Activated CD4-positive, CD25-positive, alpha-beta regulatory T cell treated with anti-CD3 and anti-CD28 coated beads, Interleukin-2, amount 50 U/mL, for 72 hours (primary cell): ENCODE measurements around the gene POU6F1.
"Not testable (repeated sequence)": the region's sequence is repeated elsewhere in the genome, so short reads cannot be mapped to it uniquely, and the experiment has no call there.

Experiments
- DNase-seq: peaks from one replicate; pipeline ENCODE4 v3.0.0; 2021

The POU6F1 gene, protein sequence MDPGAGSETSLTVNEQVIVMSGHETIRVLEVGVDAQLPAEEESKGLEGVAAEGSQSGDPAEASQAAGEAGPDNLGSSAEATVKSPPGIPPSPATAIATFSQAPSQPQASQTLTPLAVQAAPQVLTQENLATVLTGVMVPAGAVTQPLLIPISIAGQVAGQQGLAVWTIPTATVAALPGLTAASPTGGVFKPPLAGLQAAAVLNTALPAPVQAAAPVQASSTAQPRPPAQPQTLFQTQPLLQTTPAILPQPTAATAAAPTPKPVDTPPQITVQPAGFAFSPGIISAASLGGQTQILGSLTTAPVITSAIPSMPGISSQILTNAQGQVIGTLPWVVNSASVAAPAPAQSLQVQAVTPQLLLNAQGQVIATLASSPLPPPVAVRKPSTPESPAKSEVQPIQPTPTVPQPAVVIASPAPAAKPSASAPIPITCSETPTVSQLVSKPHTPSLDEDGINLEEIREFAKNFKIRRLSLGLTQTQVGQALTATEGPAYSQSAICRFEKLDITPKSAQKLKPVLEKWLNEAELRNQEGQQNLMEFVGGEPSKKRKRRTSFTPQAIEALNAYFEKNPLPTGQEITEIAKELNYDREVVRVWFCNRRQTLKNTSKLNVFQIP

DNA sequence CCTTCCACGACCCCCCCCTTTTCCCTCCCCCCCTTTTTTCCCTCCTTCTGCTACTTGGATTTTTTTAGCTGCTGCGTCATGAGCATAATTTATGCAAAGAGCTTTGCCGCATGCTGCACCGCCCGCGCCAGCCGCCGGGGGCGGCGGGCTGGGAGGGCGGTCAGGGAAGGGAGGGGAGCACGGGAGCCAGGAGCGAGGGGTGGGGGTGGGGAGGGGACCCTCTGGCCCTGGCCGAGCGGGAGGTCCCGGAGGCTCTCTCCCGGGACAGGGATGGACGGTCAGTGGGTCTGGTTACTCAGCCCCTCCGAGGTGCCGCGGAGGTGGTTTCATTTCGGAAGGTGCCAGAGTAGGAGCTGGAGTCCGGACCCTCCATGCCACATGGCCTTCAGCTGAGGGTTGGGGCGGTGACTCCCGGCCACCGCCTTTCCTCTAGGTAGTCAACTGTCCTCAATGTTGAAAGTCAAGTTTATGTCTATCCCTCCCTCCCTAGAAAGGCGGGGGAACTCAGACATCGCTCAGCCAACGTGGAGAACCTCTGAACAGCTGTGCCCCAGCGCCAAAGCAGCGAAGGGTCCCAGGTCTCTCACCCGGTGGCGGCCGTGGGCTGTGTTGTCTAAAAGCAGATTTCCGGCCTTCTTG lies at the start of gene POU6F1:
Gene POU6F1 (minus strand): TSS at position 95 of the 639 bp plus-strand sequence. CDS start 11,226 bp downstream, outside the sequence.
- DNase-seq = peak; percentile 67

DNA sequence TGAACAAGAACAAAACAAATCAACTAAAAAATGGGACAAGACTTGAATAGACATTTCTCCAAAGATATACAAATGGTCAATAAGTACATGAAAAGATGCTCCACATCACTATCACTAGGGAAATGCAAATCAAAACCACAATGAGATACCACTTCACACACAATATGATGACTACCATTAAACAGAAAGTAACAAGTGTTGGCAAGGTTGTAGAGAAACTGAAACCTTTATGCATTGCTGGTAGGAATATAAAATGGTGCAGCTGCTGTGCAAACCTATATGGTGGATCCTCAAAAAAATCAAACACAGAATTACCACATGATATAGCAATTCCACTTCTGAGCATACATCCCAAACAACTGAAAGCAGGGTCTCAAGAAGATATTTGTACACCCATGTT lies 47.2 kb upstream of the POU6F1 start:
- no peak for DNase-seq

DNA sequence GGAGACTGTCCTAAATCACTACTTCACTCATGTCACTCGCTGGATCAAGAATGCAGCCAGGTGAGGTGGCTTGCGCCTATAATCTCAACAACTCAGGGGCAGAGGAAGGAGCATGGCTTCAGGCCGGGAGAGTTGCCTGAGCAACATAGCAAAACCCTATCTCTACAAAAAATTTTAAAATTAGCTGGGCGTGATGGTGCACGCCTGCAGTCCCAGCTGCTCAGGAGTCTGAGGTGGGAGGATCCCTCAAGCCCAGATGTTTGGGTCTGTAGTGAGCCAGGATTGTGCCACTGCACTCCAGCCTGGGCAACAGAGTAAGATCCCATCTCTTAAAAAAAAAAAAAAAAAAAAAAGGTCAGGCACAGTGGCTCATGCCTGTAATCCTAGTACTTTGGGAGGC lies 46.4 kb upstream of the POU6F1 start:
- DNase-seq = no peak

DNA sequence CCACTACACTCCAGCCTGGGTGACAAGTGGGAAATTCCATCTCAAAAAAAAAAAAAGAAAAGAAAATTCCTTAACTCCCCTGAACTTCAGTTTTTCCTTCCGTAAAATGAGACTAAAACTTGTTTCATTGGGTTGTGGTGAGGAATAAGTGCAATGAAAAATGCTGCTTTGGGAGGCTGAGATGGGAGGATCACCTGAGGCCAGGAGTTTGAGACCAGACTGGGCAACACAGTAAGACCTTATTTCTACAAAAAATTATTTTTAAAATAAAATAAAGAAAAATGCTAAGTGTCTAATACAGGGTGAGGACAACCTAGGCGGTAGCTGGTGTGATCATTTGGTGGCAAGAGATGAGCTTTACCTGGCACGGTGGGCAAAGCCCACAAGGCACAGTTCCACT lies 45.5 kb upstream of the POU6F1 start:
- no peak for DNase-seq

DNA sequence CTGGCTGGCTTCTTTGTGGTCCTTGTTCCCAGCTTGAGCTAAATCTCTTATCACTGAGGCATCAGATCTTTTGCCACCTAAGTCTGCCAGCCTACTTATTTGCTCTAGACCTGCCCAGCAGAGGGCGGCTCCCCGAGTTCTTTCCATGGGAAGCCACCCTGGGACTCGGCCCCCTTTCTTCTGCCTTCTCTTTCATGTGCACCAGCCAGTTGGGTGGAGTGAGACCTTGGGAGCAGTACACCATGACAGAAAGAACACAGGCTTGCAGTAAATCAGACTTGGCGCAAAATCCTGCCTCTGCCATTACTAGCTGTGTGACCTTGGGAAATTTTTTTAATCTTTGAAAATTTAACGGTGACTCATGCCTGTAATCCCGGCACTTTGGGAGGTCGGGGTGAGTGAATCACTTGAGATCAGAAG lies 44.9 kb upstream of the POU6F1 start:
- no peak for DNase-seq

DNA sequence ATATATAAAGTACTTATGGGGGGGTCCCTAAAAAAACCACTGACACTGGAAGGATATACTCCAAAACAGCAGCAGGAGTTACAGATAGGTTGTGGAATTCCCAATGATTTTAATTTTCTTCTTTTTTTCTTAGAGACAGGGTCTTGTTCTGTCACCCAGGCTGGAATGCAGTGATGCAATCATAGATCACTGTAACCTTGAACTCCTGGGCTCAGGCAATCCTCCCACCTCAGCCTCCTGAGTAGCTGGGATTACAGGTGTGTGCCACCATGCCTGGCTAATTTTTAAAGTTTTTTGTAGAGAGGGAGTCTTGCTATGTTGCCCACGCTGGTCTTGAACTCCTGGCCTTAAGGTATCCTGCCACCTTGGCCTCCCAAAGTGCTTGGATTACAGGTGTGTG lies 41.7 kb upstream of the POU6F1 start:
- not testable (repeated sequence) for DNase-seq

DNA sequence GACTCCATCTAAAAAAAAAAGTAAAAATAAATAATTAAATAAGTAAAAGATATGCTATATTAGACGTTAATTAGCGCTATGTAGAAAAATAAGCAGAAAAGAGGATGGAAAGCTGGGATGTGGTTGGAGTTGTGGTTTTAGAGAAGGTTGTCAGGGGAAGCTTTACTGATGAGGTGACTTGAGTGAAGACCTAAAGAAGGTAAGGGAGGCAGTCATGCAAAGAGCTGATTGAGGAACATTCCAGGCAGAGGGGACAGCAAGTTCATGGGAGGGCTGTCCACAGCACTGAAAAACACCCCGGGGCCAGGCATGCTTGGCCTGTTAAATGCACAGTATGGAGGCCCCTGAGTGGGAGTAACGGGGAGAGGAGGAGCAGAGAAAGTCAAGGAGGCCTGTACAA lies 36.7 kb upstream of the POU6F1 start:
- no peak for DNase-seq

DNA sequence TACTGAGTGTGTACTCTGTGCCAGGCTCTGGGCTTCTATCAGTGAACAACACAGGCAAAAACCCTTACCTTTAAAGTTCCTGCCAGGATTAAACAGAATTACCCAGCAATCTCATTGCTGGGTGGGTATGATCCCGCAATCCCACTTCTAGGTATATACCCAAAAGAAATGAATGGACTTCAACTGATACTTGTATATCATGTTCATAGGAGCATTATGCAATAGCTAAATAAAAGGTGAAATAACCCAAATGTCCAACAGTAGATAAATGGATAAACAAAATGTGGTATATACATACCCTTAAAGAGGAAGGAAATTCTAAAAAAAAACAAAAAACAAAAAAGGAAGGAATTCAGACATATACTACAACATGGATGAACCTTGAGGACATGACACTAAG lies 35.4 kb upstream of the POU6F1 start:
- no peak for DNase-seq

DNA sequence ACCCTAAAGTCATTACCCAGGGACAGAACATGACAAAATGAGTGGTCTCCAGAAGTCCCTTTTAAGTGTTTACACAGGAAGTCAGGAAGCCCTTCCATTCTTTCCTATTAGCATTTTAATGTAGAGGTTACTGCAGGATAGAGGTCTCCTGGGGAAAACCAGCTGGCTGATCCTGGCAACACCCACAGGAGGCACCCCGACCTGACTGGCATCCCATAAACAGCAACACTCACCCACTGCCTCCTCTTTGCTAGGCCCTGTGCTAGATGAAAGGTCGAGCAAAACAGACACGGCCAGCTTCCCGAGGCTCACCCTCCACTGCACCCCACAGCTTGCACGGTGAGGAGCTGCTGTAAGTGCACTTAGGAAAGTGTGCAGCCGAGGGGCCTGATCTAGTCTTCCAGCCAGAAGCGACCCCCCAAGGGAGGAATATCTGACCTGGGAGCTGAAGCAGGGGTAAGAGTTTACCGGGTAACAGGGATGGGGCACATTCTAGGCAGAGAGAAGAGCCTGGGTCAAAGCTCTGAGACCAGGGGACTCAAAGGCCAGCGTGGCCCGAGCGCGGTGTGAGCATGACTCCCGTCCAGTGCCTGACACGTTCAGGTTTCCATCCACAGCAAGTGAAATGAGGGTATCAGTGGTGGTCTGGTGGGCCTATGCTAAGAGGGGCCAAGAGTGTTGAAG lies 29.8 kb upstream of the POU6F1 start:
- DNase-seq = no peak

DNA sequence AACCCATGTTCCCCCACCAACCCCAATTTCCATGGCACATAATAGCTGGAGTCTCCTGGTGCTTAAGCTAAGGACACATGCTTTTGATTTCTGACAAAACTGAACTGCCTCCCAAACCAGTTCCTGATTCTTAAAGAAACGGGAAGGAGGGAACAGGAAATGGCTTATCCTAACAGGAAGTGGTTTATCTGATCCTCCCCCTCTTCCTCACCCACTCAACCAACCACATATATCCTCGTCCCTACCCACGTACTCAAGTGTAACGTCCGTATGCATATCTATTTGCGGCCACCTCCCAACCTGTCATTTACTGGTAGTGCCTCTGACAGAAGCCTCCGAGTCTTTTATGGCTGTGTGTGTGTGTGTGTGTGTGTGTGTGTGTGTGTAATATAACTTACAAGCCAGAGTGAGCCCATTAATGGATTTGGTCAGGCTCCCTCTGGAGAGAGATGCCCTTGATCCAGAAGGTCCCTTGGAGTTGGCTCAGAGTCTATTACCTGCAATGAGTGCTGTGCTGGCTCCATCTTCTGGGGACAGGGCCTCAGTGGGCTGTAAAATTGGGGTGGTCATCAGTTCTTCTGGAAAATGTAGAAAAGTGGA lies 28.5 kb upstream of the POU6F1 start:
- no peak for DNase-seq

DNA sequence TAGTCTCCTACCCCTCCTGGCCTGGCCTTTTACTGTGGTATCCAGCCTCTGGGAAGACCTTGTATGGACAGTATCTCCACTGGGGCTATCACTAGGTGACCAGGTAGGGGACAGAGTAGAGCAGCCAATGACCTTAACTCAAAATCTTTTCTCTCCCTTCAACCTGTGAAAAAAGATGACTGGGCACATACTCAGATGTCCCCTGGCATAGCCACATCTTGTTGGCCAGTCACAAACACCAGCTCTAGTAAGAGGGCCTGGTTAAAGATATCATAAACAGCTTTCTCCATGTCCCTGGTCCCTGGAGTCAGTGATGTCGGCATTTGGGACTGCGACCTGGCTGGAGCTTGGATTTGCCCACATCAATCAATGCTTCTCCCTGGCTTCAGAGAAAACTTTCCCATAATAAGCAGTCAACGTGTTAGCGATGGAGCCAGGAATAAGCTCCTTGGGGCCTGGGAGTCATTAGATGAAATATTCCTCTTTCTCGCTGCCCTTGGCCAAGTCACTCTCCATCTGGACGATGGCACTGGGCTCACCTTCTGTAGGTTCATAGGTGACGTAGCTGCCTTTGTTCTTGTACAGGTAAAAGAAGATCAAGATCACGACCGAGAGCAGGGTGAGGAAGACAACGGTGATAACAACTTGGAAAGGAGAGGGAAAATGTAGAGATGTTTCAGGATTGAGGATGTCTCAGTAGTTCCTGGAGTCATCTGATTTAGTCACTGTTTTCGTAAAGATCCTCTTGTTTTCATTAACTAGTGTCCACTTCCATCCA lies 27.8 kb upstream of the POU6F1 start:
- no peak for DNase-seq

DNA sequence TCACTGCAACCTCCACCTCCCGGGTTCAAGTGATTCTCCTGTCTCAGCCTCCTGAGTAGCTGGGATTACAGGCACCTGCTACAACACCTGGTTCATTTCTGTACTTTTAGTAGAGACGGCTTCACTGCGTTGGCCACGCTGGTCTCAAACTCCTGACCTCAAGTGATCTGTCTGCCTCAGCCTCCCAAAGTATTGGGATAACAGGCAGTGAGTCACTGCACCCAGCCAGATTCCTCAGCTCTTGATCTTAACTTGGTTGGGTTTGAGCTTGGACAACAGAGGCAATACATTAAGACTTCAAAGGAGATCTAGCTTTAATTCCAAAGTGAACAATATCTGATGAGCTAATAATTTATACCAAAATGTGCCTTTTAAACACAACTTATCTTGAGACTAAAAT lies 26.4 kb upstream of the POU6F1 start:
- no peak for DNase-seq

DNA sequence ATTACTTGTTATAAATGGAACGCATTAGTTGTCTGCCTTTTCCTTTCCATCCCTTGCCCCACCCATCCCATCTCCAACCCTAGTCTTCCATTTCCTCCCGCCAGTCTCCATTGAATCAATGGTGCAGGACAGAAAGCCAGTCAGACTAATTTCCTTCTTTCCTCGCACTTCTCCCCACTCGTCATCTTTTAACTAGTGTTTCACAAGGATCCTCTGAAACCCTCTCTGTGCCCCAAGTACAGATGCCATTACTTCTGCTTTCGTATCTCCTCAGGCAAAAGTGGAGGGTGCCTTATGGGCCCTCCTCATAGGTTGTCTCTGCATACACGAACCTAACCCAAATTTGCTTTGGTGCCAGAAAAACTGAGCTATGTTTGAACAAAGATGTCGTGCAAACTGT lies 25.0 kb upstream of the POU6F1 start:
- DNase-seq = no peak

DNA sequence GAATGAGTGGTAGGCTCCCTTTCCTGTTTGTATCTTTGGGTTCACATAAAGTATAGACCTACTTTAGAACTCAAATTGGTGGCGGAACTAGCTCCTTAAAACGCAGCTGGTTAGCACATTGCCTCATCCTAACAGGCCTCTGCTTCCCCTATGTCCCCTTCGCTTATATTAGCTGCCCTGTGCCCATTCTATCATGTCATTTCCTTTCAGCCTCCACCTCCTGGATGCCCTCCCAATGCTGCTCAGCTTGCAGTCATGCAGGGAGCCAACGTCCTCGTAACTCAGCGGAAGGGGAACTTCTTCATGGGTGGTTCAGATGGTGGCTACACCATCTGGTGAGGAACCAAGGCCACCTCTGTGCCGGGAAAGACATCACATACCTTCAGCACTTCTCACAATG lies 24.3 kb upstream of the POU6F1 start:
- DNase-seq = no peak

DNA sequence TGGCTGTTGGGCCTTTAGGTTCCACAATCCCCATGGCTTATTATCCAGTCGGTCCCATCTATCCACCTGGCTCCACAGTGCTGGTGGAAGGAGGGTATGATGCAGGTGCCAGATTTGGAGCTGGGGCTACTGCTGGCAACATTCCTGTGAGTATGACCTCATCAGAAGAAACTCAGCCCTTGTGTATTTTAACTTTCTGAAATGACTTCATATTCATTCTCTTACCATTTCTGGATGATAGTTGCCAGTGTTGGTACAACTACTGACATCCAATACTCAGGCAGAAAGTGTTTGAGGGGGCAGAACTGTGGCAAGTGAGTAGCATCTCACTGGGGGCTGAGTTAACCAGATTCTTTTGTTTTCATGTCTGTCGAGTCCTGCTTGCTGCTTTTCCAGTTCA lies 23.1 kb upstream of the POU6F1 start:
- no peak for DNase-seq

DNA sequence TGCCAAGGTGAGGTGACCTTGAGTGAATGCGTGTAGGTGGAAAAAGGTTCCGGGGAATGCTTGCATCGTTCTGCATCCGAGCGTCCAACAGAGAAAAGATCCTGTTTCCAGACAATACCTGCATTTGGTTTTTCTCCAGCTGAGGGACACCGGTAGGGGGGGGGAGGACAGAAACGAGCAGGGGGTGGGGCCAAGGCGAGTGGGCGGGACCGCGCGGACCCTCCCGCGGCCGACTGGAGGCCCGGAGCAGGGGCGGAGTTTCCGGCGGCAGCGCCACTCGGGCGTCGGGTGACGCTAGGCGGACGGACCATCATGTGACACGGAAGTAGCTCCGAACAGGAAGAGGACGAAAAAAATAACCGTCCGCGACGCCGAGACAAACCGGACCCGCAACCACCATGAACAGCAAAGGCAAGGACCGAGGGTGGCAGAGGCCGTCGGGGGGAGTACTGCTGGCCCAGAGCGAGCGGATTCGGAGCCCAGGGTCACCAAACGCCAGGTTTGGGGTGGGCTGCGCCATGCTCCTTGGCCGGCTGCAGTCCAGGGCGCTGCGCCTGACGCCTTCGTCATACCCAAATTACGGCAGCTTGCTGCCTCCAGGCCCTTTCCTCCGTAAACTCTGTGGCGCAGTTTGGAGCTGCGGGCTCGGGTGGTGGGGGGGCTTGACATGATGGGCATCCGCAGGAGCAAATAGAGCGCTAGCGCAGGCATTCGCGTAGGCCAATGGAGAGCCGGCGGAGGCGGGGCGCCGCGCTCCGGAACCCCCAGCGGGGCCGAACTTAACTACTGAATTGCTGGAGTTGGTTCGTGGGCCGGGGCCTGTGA lies 20.9 kb upstream of the POU6F1 start, which contains the start of gene DAZAP2:
Gene DAZAP2 (plus strand): TSS at position 317 of the 825 bp plus-strand sequence. CDS start 82 bp downstream, at position 399.
- DNase-seq = peak; percentile 93

DNA sequence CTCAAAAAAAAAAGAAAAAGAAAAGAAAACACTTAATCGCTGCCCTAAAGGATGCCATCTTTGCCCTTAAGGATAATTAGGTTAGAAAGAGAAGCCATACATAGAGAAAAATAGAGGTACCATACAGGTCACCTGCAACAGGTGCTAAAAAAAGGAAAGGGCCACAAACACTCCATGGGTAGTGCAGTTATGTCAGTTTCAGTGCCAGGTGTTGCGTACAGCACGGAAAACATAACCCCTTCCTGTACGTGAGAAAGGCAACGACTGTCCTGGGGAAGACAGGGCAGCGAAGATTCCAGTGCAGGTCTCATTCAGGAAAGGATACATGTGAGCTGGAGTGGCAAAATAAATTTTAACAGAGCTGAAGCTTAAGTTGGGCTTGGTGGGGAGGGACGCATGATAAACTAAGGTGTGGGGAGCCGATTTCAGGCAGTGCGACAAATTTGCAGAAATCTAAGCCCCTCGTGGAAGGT lies 20.2 kb upstream of the POU6F1 start:
- no peak for DNase-seq

DNA sequence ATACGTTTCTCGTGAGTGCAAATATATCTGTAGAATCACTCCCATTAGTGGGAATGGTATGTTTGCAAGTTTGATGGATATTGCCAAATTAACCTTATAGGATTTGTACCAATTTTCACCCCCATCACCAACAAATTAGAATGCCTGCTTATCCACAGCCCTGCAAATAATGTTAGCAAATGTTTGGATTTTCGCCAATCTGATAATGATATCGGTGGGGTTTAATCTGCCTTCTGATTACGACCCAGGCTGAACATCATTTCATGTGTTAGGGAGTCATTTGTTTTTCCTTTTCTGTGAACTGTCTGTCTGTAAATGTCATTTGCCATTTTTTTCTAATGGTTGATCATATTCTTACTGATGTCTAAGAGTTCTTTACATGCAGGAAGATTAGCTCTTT lies 16.7 kb upstream of the POU6F1 start:
- no peak for DNase-seq

DNA sequence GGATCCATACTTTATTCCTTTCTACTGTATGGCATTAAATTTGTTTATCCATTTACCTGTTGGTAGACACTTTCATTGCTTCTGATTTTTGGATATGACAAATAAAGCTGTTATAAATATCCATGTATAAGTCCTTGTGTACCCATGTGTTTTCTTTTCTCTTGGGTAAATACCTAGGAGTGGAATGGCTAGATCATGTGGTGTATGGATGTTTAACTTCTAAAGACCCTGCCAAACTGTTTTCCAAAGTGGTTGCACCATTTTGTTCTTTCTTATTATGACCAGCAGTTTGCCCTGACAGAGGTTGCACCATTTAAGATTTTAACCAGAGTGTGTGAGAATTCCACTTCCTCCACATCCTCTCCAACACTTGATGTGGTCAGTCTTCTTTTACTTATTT lies 14.8 kb upstream of the POU6F1 start:
- no peak for DNase-seq

DNA sequence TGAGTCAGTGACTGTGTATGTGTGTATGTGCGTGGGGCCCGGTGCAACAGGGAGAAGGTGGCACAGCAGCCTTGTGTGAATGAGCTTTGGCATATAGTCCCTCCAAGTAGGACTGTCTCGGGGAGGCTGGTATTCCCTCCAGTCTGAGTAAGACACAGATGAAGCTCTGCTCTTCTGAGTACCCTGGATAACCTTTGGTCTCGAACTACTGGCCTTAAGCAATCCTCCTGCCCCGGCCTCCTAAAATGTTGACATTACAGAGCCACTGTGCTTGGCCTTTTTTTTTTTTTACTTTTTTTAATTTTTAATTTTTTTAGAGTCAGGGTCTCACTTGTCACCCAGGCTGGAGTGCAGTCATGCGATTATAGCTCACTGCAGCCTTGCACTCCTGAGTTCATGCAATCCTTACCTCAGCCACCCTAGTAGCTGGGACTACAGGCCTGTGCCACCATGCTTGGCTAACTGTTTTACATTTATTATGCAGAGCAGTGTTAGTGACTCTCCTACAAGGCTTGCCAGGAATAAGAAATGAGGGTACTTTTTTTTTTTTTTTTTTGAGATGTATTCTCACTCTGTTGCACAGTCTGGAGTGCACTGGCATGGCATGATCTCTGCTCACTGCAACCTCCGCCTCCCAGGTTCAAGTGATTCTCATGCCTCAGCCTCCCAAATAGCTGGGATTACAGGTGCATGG lies 11.4 kb upstream of the POU6F1 start:
- no peak for DNase-seq
